SK-N-SH treated with all-trans-retinoic acid at 6 μM for 48 hours (cell line): ENCODE data around the gene HTR1A.

ENCODE experiments used
- ARNTL ChIP-seq: fragments of 450-650 bp; formaldehyde crosslinking; IDR thresholded peaks from 2 replicates; pipeline ENCODE4 v1.5.0; 2020; ENCODE audit warnings: low read depth, mild to moderate bottlenecking, moderate library complexity, borderline replicate concordance
- ESRRG ChIP-seq: fragments of 250-450 bp; sonication (Bioruptor Pico); IDR thresholded peaks from 2 replicates; pipeline ENCODE4 v1.6.1; 2021; ENCODE audit warnings: mild to moderate bottlenecking
- GLIS3 ChIP-seq: fragments of 250-450 bp; sonication (Bioruptor Pico); IDR thresholded peaks from 2 replicates; pipeline ENCODE4 v1.5.0; 2020; ENCODE audit warnings: mild to moderate bottlenecking, moderate library complexity
- PPARA ChIP-seq: fragments of 250-450 bp; sonication (Bioruptor Pico); IDR thresholded peaks from 2 replicates; pipeline ENCODE4 v1.5.0; 2020; ENCODE audit warnings: mild to moderate bottlenecking, borderline replicate concordance
- RARB ChIP-seq: fragments of 250-450 bp; sonication (Bioruptor Pico); IDR thresholded peaks from 2 replicates; pipeline ENCODE4 v1.8.0; 2021; ENCODE audit warnings: mild to moderate bottlenecking, moderate library complexity
- TCF4 ChIP-seq: fragments of 250-450 bp; sonication (Bioruptor Pico); IDR thresholded peaks from 2 replicates; pipeline ENCODE4 v1.8.0; 2021; ENCODE audit warnings: mild to moderate bottlenecking, moderate library complexity, borderline replicate concordance
- TOX ChIP-seq: fragments of 250-450 bp; sonication (Bioruptor Pico); IDR thresholded peaks from 2 replicates; pipeline ENCODE4 v1.8.0; 2021; ENCODE audit warnings: mild to moderate bottlenecking, moderate library complexity, borderline replicate concordance
- ZFP3 ChIP-seq: fragments of 250-450 bp; sonication (Bioruptor Pico); IDR thresholded peaks from 2 replicates; pipeline ENCODE4 v1.5.0; 2020; ENCODE audit warnings: mild to moderate bottlenecking, moderate library complexity
- ZFP30 ChIP-seq: fragments of 450-650 bp; formaldehyde crosslinking; IDR thresholded peaks from 2 replicates; pipeline ENCODE4 v1.5.0; 2022; ENCODE audit warnings: mild to moderate bottlenecking, moderate library complexity
- ZNF565 ChIP-seq: fragments of 450-650 bp; formaldehyde crosslinking; conservative IDR thresholded peaks from 2 replicates; pipeline ENCODE4 v1.5.0; 2020; ENCODE audit warnings: low read depth, mild to moderate bottlenecking, moderate library complexity
- ZNF70 ChIP-seq: fragments of 450-650 bp; formaldehyde crosslinking; IDR thresholded peaks from 2 replicates; pipeline ENCODE4 v1.5.0; 2020; ENCODE audit warnings: mild to moderate bottlenecking, moderate library complexity
- TF ChIP-seq, protein P1 (sequence below): fragments of 250-450 bp; sonication (Bioruptor Pico); IDR thresholded peaks from 2 replicates; pipeline ENCODE4 v1.5.1; 2020; ENCODE audit warnings: low read depth, mild to moderate bottlenecking, moderate library complexity

DNA sequence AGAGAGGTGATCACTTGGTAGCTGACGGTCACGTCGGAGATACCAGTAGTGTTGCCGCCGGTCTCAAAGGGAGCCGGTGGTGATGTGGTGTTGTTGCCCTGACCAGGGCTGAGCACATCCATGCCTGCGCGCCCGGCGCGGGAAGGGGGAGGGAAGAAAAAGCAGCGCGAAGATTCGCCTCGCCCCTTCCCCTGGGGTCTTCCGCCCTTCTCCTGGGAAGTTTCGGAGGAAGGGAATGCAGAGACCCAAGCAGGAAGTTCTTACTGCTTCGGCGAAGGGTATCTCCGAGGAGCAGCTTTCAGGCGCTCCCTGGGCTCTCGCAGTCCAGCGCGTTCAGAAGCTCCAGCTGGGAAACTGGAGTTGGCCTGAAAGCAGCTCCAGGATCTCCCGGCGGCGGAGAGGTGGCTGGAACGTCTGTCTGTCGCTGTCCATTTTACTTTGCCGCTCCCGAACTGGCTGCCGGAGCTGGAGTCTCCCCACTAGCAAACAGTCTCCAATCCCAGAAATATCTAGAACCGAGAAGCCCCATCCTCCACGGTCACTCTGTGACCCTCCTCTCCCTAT, 565 bp downstream of the HTR1A start:
- TF ChIP-seq ARNTL, result no peak
- TF ChIP-seq RARB (CRISPR knock-in tag), result no peak
- TF ChIP-seq ESRRG (CRISPR knock-in tag), result no peak
- no peak for TF ChIP-seq ZNF565 (CRISPR knock-in tag)
- no peak for TF ChIP-seq GLIS3 (CRISPR knock-in tag)
- no peak for TF ChIP-seq PPARA
- TF ChIP-seq ZFP3 (CRISPR knock-in tag), result no peak
- TF ChIP-seq TOX (CRISPR knock-in tag), result no peak
- TF ChIP-seq TCF4 (CRISPR knock-in tag), result no peak
- no peak for TF ChIP-seq ZFP30 (CRISPR knock-in tag)
- TF ChIP-seq, protein P1, sequence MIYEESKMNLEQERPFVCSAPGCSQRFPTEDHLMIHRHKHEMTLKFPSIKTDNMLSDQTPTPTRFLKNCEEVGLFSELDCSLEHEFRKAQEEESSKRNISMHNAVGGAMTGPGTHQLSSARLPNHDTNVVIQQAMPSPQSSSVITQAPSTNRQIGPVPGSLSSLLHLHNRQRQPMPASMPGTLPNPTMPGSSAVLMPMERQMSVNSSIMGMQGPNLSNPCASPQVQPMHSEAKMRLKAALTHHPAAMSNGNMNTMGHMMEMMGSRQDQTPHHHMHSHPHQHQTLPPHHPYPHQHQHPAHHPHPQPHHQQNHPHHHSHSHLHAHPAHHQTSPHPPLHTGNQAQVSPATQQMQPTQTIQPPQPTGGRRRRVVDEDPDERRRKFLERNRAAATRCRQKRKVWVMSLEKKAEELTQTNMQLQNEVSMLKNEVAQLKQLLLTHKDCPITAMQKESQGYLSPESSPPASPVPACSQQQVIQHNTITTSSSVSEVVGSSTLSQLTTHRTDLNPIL (CRISPR knock-in tag), result no peak
- no peak for TF ChIP-seq ZNF70 (CRISPR knock-in tag)
